HG02884 (cell line): ENCODE results near the gene SLC35E3.
"Not testable (repeated sequence)": the region's sequence is repeated elsewhere in the genome, so short reads cannot be mapped to it uniquely, and the experiment has no call there.

Source experiments
- ATAC-seq: cut with Tn5 transposase; IDR thresholded peaks from one replicate; pipeline ENCODE4 v1.9.1; 2021; ENCODE audit warnings: mild to moderate bottlenecking, moderate library complexity; ENCODE audit not compliant: unreplicated experiment

Gene SLC35E3

GRCh38 chr12:68810027-68810389 lies 64.0 kb downstream of the SLC35E3 start:
- ATAC-seq = not testable (repeated sequence)

GRCh38 chr12:68811573-68811972 lies 65.6 kb downstream of the SLC35E3 start:
- ATAC-seq = not testable (repeated sequence)

GRCh38 chr12:68812553-68813241 lies 66.7 kb downstream of the SLC35E3 start:
- ATAC-seq = no peak

- no peak for ATAC-seq
These were observed 67.2 kb downstream of the SLC35E3 start for GRCh38 chr12:68813242-68813593.

- no peak for ATAC-seq
These were observed 68.7 kb downstream of the SLC35E3 start for GRCh38 chr12:68814490-68815231.

- no peak for ATAC-seq
These were observed 69.4 kb downstream of the SLC35E3 start for GRCh38 chr12:68815232-68815927.

- no peak for ATAC-seq
These were observed 70.2 kb downstream of the SLC35E3 start for GRCh38 chr12:68815928-68816800.

GRCh38 chr12:68819481-68819880 lies 73.5 kb downstream of the SLC35E3 start:
- ATAC-seq = not testable (repeated sequence)

GRCh38 chr12:68821357-68822188 lies 75.6 kb downstream of the SLC35E3 start:
- ATAC-seq = no peak

GRCh38 chr12:68823696-68824095 lies 77.7 kb downstream of the SLC35E3 start:
- no peak for ATAC-seq

GRCh38 chr12:68824131-68824530 lies 78.2 kb downstream of the SLC35E3 start:
- ATAC-seq = no peak

GRCh38 chr12:68824597-68825250 lies 78.7 kb downstream of the SLC35E3 start:
- ATAC-seq = no peak

GRCh38 chr12:68825569-68826217 lies 79.7 kb downstream of the SLC35E3 start:
- no peak for ATAC-seq

- no peak for ATAC-seq
These were observed 82.1 kb downstream of the SLC35E3 start for GRCh38 chr12:68827895-68828671.

- ATAC-seq = no peak
These were observed 82.7 kb downstream of the SLC35E3 start for GRCh38 chr12:68828672-68829068.
